Medulla oblongata (tissue), 1 donor: ENCODE measurements around the gene CATSPERZ.

Experiments
- DNase-seq: peaks from one replicate; pipeline ENCODE4 v3.0.0-alpha.2; 2015; ENCODE audit errors: extremely low spot score

CATSPERZ gene

GRCh38 chr11:64299847-64300648 lies at the start of gene CATSPERZ:
CATSPERZ (plus strand) TSS chr11:64300358; CDS start chr11:64300411, 53 bp downstream.
- DNase-seq = no peak

GRCh38 chr11:64250415-64251015 lies 49.6 kb upstream of the CATSPERZ start:
- no peak for DNase-seq

- DNase-seq = peak; percentile 71
Observed at GRCh38 chr11:64251016-64251752, 49.0 kb upstream of the CATSPERZ start, which contains the start of gene PLCB3. PLCB3 (plus strand) TSS chr11:64251530; CDS start chr11:64251650, 120 bp downstream.

GRCh38 chr11:64251753-64252002 lies 48.5 kb upstream of the CATSPERZ start:
- DNase-seq = no peak

GRCh38 chr11:64252003-64252872 lies 47.9 kb upstream of the CATSPERZ start:
- no peak for DNase-seq

- no peak for DNase-seq
Observed at GRCh38 chr11:64253043-64253442, 47.1 kb upstream of the CATSPERZ start.

- peak; percentile 71 for DNase-seq
Observed at GRCh38 chr11:64253481-64253880, 46.7 kb upstream of the CATSPERZ start.

- no peak for DNase-seq
Observed at GRCh38 chr11:64254326-64254725, 45.8 kb upstream of the CATSPERZ start.

- DNase-seq = no peak
Observed at GRCh38 chr11:64255135-64256128, 44.7 kb upstream of the CATSPERZ start.

GRCh38 chr11:64256300-64256699 lies 43.9 kb upstream of the CATSPERZ start:
- no peak for DNase-seq

- no peak for DNase-seq
Observed at GRCh38 chr11:64258356-64258755, 41.8 kb upstream of the CATSPERZ start.

- no peak for DNase-seq
Observed at GRCh38 chr11:64258946-64259532, 41.1 kb upstream of the CATSPERZ start.

- DNase-seq = no peak
Observed at GRCh38 chr11:64259533-64260067, 40.6 kb upstream of the CATSPERZ start.

GRCh38 chr11:64260147-64260708 lies 39.9 kb upstream of the CATSPERZ start:
- DNase-seq = no peak

- DNase-seq = no peak
Observed at GRCh38 chr11:64261556-64262080, 38.5 kb upstream of the CATSPERZ start.

GRCh38 chr11:64262271-64263002 lies 37.7 kb upstream of the CATSPERZ start:
- DNase-seq = no peak

- DNase-seq = no peak
Observed at GRCh38 chr11:64263021-64263946, 36.9 kb upstream of the CATSPERZ start.

- no peak for DNase-seq
Observed at GRCh38 chr11:64263947-64264317, 36.2 kb upstream of the CATSPERZ start.
